Activated CD8-positive, alpha-beta memory T cell treated with anti-CD3 and anti-CD28 coated beads, Interleukin-2, amount 50 U/mL, for 1 hour (primary cell): ENCODE results near the gene CR1L.
A peak's percentile ranks its signal among the peaks of the same experiment; 100 is the strongest.
"Not testable (repeated sequence)": the region's sequence is repeated elsewhere in the genome, so short reads cannot be mapped to it uniquely, and the experiment has no call there.

ENCODE experiments used
- DNase-seq: peaks from one replicate; pipeline ENCODE4 v3.0.0-alpha.2; 2020; ENCODE audit errors: extremely low read depth

Gene CR1L

DNA sequence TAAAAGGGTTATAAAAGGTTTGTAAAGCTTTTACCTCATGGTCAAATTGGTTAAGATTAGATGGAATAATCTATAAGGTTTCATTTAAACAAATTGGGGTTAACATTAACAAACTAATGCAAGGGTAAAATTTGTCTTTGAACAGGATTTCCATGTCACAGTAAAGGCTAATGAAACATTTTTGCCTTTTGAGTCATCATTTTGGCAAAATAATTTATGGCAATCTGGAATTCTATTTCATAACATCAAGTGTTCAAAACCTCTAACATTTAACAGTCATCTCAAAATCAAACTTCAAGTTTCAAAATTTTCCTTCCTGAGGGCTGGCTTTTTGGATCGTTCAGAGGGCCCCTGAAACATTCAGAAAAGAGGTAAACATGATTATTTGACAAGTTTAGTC lies 100.4 kb downstream of the CR1L start:
- DNase-seq, result no peak

DNA sequence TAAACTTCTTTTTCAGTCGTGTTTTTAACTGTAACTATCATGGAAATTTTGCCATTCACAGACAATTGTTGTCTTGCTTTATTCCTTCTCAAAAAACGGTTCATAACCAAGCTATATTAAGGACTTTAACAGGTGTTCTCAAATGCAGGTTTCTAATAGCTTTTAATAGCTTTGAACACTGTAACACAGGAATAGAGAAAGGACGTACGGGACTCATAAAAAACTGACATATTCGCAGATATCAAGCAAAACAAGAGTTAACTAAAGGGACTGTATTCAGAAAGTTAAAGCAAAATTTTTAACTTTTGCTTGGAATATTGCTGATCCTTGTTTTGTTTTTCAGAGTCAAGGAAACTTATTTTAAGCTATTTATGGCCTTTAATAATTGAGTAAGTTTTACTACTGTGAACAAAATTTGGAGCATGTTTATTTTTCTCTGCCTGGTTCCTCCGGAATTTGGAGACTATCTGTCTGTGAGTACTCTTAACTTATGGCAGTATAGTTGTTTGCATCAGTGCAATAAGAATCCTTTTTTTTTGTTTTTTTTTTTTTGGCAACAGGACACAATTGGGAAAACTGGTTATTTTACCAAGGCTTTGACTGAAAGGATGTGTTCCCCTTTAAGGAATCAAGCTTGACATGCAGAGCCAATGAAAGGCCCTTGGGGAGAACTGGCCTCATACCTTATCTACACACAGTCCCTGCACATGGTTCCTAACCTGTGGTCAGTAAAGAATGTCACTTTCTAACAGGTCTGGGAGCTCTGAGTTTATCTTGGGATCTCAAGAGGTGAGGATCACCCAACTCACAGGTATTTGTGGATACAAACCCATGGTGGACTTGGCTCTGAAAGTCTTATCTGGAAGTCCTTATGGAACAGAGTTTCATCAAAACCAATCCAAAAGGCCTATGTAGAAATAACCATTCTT lies 101.2 kb downstream of the CR1L start:
- no peak for DNase-seq

DNA sequence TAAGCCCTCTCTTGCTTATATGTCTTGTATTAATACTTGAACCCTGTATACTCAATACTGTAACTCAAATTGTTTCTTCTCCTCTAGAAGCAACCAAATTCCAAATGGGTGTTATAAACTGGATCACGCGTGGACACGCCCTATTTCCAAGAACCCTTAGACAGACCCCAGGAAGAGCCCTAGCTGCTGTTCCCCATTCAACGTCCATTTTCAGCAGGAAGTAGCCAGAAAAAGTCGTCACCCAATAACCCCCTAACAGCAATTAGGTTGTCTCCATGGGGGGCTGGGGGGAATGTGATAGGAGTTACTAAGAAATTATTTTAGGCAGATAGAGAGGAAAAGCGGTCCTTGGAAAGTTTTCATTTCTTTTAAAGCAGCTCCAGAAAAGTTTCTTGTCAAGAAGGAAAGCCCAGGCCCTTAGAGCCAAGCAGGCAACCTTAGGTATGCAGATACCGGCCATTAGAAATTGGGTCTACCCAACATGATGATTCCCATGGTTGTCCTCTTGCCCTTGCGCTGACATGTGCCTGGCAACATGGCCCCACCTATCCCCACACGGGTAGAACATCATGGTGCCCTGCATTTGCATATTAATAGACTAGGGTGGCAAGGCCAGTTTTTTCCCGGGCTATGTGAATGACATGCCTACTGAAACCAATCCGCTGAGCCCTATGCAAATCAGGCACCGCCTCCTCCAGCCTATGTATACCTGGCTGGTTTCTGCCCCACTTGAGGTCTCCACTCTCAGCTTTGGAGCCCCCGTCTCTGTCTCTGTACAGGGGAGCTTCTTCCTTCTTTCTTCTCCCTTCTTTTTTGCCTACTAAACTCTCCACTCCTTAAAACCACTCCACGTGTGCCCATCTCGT lies 102.9 kb downstream of the CR1L start:
- no peak for DNase-seq

DNA sequence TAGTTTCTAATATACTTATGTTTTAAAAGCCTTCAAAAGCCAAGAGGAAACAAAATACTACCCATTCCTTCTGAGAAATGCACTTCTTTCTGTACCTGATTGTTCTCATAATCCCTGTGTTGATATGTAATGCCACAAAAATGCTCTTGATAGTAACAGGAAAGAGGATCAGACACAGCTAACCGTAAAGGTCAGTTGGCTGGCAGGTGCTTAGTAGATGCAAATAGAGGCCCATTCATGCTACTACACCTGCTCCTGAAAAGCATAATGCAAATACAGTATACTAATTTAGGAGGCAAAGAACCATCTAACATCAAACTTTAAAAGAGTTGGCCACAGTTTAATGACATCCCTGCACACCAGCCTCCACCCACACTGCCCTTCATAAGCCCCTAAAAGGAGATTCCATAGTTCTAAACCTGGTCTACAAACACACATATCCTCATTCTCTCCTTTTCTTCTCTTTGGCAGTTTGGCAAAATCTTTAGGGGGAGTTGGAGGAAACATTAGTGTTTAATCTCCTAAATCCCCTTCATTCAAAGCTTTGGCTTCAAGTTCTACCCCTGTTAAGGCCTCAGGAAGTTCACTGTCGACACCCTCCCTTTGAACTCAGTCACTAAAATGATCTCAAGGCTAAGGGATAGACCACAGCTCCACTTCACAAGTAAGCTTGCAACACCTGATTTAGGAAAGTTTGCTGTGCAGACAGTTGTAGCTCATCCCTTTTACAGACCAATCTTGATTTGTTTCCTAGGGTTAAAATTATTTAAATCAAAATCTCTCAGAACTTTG lies 104.0 kb downstream of the CR1L start:
- DNase-seq, result no peak

DNA sequence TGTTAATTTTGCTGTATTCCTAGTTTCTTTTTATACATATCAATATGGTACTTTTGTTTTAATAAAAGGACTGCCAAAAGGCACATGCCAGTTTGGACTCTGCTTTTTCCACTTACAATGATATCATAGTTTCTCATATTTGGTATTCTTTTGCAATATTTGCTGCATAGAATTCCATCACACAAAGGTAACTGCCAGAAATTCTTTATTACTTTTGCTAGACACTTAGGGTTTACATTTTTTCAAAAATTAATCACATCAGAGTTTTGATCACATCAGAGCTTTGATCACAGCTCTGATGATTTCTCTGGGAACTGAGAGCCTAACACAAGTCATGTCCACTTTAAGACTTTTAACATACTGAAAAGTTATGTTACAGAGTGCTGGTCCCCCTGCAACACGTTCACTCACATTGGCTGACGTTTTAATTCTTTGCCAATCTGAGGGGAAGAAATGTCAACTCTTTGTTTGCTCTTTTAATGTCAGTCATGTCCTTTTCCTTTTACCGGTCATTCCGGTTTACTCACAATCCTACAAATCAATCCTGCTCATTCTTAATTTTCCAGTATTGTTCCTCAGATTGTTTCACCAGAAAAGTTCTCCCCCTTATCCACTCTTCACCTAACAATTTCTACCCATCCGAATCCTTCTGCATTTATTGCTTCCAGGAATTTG lies 105.8 kb downstream of the CR1L start:
- DNase-seq, result no peak

DNA sequence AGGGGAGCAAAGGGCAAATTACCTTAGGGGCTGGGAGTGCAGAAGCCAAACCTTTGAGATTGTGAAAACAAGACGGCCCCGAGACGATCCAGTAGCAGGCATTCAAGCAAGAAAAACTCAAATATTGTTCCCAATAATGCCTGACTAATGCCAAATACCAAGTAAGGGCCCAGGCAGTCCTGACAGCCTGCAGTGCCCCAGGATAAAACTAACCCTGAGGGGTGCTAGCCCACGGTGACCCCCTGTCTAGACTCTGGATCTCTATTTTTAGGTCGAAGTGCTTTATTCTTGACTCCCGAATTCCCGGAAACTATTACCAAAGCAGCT lies 106.5 kb downstream of the CR1L start:
- not testable (repeated sequence) for DNase-seq

DNA sequence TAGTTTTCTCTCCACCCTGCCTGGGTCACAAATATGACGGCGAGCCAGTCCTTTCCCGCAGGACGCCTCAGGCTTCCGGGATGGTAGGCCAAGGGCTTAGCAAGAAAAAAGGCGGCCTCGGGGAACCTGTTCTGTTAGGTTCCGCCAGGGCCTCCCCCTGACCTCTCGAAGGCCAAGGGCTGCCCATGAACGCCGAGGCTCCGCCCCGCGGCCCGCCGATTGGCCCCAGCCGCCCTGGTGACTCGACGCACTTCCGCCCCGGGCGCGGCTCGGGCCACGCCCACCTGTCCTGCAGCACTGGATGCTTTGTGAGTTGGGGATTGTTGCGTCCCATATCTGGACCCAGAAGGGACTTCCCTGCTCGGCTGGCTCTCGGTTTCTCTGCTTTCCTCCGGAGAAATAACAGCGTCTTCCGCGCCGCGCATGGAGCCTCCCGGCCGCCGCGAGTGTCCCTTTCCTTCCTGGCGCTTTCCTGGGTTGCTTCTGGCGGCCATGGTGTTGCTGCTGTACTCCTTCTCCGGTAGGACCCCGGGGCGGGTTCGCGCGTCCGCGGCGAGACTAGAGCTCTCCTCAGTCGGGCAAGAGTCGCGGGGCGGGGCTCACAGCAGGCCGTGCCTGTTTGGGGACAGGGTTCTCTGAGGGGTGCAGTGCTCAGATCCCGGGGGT lies 107.0 kb downstream of the CR1L start, which contains the start of gene CD46:
Gene CD46 (plus strand): TSS at position 265 of the 666 bp plus-strand sequence. CDS start 159 bp downstream, at position 424.
- DNase-seq, result peak; percentile 71

DNA sequence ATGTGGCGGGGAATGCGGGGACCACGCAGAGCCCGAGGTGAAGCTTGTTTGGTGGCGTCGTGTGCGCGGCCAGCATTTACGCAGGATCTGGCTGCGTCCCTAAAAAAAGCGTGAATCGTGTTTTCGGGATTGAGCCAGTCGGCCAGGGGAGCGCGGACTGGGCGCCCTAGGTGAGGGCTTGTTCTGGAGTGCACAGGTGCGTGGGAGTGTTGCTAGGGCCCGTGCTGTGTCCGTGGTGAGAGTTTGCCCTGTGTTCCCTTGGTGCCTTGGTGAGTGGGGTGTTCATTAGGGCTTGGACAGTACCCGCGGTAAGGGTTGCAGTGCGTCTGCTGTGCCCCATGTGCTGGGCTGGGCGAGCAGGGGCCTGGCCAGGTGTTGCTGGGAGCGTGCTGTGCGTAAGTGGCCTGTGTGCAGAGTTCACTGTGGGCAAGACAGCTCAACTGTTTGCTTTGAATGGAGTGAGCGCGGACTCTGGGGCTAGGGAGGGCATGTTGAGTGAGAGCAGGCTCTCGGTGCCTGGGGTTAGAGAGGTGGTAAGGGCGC lies 107.6 kb downstream of the CR1L start:
- no peak for DNase-seq

DNA sequence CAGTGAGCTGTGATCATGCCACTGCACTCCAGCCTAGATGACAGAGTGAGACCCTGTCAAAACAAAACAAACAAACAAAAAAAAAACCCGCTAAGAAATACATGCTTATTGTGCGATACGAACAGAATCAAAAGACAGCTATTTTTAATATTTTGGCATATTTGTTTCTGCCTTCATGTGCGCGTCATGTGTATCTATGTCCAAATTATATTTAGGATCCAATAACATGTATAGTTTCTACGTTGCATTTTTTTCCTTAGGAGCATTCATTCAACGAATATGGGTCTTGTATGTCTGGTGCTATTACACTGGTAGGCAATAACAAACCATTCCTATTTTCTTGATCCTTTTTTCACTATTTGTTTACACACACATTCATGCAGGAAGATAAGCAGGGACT lies 108.7 kb downstream of the CR1L start:
- no peak for DNase-seq

DNA sequence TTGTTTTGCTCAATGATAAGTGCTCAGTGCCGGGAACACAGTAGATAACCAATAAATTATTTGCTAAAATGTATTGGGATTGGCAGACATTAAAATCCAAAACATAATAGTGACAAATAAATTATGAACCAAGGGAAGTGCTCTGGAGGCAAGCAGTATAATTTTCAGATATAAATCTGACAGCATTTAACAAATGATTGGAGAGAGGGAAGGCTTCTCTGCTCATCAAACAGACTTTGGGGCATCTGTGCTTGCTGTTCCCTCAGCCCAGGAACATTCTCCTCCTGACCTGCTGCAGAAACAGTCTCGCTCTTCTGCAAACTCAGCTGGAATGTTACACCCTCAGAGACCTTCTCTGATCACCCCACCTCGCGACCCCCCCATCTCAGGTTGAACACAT lies 109.1 kb downstream of the CR1L start:
- no peak for DNase-seq

DNA sequence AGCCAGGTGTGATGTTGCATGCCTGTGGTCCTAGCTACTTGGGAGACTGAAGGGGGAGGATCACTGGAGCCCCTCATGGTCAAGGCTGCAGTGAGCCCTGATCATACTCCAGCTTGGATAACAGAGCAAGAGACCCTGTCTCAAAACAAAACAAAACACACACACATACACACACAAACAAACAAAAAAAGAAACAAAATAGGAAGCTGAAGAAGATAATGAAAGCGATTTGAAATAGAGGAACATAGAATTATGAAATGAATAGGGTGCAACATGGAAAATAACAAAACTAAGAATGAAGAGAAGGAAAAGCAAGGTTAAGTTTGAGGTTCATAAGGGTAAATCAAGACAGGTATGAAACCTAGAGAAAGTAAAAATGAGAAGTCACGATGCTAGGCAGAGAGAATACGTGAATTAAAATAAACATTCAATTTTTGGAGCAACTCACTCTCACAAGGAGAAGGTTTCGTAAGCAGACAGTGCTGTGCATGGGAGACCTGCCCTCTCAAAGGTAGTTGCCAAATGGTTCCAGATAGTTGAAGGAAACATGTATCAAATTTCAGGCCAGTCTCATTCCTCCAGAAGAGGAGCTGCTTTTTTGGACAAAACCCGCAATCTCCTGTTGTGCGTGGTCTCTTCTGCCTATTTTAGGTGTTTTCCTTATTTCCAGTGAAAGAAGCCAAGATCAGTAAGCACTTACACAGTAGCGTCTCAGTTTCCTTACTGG lies 110.2 kb downstream of the CR1L start:
- no peak for DNase-seq

DNA sequence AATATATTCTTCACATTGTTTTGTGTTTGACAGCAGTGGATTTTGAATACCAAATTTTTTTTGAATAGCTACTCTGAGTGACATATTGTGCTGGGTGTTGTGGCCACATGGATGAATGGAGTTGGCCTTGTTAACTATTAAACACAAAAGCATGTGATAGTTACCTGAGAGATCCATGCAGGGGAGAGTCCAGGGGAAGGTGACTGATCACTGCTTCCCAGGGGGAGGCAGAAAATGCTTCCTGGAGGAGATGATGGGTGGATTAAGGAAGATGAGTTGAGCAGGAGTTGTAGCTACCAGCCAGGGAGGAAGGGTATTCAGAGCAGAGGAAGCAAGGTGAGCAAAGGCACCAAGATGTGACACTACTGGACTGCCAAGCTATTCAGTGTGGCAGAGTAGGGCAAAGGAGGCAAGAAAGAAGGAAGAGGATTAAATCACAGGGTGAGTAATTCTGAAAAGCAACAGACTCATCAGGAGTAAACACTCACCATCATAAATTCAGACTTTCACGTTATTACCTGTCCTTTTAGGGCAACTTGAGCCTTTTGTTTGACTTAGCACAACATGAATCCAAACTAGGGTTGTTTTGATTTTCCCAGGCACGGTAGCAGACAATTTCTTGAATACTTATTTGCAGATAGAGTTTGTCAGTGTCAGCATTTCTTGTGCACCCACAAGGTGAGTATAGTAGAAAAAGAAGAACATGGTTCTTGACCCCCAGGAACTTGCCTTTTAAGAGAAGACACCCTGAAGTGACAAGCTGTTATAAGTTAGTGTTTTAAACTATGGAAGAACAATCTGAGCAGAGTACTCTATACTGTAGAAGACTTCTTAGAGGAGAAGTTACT lies 111.1 kb downstream of the CR1L start:
- DNase-seq, result no peak

DNA sequence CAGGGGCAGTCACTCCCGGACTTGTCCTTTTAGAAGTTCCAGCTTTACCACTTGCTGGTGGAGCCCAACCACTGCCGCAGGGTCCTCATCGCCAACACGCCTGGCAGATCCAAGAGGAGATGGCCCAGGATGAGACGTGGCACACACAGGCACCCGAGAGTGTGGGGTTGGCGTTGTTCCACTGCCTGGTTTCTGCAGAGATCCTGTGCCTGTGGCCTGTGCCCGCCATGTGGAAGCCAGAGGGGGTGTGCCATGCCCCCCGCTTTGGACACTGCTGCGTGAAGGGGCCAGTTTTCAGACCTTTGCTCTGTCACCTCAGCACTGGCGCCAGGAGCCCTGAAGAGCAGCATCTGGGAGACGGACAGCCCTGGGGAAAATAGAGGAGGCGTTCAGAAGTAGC lies 117.7 kb downstream of the CR1L start:
- no peak for DNase-seq

DNA sequence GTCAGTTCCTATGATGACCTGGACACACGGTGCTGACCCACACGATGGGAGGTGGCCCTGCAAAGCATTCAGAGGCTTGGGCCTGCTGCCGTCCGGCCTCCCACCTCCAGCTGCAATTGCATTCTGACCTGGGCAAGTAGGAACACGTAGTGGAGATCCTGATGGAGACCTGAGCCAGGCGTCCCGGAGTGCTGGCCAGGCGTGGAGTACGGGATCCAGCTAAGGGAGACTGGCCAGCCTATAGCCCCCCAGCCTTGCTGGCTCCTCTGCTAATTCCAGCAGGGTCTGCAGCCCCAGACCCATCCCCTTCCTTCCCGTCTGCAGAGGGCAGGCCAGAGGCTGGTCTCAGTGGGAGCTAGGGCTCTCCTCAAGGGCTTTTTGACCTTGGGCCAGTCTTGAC lies 118.2 kb downstream of the CR1L start:
- no peak for DNase-seq

DNA sequence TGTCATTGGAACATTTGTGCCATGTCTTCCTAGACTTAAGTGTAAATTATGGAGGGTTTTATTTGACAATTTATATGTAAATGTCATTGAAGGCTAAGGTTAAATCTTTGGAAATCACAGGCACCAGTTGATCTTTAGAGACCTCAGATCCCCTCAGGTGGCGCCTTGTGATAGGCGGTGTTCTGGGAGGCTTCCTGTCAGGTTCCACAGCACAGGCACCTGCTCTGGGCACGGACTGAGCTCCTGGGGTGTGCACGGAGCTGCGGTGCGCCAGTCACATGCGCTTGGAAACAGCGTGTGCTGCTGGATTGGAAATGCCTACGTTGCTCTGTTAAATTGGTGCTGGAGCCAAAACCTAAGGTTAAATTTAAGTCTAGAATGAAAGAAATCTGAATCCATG lies 119.0 kb downstream of the CR1L start:
- DNase-seq, result no peak

DNA sequence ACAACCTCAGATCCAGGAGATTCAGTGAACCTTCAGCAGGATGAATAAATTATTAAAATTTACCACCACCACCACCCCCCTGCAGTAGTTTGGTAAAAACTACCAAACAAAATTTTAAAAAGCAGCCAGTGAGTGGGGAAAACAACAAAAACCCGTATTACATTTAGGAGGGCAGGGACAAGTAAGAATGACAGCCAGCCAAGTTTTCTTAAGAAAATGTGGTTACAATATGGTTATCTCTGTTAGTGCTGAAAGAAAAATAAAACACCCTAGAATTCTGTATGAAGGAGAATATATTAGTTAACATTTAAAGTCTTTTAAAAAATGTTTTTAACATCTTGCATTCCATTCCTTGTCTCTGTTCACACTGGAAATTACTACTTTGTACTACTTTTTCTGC lies 121.6 kb downstream of the CR1L start:
- no peak for DNase-seq

DNA sequence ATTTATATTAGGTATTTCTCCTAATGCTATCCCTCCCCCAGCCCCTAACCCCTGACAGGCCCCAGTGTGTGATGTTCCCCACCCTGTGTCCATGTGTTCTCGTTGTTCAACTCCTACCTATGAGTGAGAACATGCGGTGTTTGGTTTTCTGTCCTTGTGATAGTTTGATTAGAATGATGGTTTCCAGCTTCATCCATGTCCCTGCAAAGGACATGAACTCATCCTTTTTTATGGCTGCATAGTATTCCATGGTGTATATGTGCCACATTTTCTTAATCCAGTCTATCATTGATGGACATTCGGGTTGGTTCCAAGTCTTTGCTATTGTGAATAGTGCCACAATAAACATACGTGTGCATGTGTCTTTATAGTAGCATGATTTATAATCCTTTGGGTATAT lies 125.6 kb downstream of the CR1L start:
- DNase-seq, result not testable (repeated sequence)
